GM23338 (cell line): ENCODE measurements around the gene ERC2.

Experiments used
- CREB1 ChIP-seq: fragments of 250-450 bp; sonication (Bioruptor Pico); IDR thresholded peaks from 2 replicates; pipeline ENCODE4 v1.5.0; 2020; ENCODE audit warnings: low read depth, mild to moderate bottlenecking, moderate library complexity
- EZH2 ChIP-seq: fragments of 200-600 bp; sonication (generic); IDR thresholded peaks from one replicate; pipeline ENCODE4 v1.8.0; 2017; ENCODE audit warnings: antibody characterized with exemption, mild to moderate bottlenecking, low read depth; ENCODE audit not compliant: unreplicated experiment
- TF ChIP-seq, protein P1 (sequence below), 2 experiments: fragments of 200-600 bp in 1 of 2; sonication (generic) in 1 of 2; conservative IDR thresholded peaks; 2 replicates each; pipeline versions ENCODE4 v1.5.1 to v1.6.1; 2016 to 2017; ENCODE audit warnings: antibody characterized with exemption in 2 of 2, low read depth in 2 of 2, mild to moderate bottlenecking in 2 of 2, moderate library complexity in 1 of 2
- TF ChIP-seq, protein P2 (sequence below): IDR thresholded peaks from one replicate; pipeline ENCODE4 v1.6.1; 2018; ENCODE audit warnings: antibody characterized with exemption; ENCODE audit not compliant: unreplicated experiment
- TF ChIP-seq, protein P3 (sequence below): fragments of 250-450 bp; sonication (Bioruptor Pico); IDR thresholded peaks from 2 replicates; pipeline ENCODE4 v1.5.0; 2020; ENCODE audit warnings: mild to moderate bottlenecking, moderate library complexity

DNA sequence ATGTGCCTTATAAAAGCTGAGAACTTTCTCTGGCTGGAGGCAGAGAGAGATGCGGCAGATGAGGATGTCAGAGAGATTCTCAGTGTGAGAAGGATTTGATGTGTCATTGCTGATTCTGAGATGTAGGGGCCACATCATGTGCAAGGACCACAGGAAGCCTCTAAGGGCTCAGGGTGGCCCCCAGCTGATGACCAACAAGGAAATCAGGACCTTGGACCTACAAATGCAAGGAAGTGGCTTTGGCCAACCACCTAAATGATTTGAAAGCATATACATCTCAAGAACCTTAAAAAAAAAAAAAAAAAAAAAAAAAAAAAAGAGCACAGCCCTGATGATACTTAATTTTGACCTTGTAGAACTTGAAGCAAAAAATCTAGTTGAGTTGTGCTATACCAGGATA is 282.4 kb downstream of the ERC2 start:
- TF ChIP-seq, protein P1, sequence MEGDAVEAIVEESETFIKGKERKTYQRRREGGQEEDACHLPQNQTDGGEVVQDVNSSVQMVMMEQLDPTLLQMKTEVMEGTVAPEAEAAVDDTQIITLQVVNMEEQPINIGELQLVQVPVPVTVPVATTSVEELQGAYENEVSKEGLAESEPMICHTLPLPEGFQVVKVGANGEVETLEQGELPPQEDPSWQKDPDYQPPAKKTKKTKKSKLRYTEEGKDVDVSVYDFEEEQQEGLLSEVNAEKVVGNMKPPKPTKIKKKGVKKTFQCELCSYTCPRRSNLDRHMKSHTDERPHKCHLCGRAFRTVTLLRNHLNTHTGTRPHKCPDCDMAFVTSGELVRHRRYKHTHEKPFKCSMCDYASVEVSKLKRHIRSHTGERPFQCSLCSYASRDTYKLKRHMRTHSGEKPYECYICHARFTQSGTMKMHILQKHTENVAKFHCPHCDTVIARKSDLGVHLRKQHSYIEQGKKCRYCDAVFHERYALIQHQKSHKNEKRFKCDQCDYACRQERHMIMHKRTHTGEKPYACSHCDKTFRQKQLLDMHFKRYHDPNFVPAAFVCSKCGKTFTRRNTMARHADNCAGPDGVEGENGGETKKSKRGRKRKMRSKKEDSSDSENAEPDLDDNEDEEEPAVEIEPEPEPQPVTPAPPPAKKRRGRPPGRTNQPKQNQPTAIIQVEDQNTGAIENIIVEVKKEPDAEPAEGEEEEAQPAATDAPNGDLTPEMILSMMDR (conservative IDR thresholded peaks at IDR 0.05; ENCODE audit: low read depth in 2 of 2) = no peak
- TF ChIP-seq, protein P2, sequence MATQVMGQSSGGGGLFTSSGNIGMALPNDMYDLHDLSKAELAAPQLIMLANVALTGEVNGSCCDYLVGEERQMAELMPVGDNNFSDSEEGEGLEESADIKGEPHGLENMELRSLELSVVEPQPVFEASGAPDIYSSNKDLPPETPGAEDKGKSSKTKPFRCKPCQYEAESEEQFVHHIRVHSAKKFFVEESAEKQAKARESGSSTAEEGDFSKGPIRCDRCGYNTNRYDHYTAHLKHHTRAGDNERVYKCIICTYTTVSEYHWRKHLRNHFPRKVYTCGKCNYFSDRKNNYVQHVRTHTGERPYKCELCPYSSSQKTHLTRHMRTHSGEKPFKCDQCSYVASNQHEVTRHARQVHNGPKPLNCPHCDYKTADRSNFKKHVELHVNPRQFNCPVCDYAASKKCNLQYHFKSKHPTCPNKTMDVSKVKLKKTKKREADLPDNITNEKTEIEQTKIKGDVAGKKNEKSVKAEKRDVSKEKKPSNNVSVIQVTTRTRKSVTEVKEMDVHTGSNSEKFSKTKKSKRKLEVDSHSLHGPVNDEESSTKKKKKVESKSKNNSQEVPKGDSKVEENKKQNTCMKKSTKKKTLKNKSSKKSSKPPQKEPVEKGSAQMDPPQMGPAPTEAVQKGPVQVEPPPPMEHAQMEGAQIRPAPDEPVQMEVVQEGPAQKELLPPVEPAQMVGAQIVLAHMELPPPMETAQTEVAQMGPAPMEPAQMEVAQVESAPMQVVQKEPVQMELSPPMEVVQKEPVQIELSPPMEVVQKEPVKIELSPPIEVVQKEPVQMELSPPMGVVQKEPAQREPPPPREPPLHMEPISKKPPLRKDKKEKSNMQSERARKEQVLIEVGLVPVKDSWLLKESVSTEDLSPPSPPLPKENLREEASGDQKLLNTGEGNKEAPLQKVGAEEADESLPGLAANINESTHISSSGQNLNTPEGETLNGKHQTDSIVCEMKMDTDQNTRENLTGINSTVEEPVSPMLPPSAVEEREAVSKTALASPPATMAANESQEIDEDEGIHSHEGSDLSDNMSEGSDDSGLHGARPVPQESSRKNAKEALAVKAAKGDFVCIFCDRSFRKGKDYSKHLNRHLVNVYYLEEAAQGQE = no peak
- TF ChIP-seq EZH2 = no peak
- no peak for TF ChIP-seq CREB1
- TF ChIP-seq, protein P3, sequence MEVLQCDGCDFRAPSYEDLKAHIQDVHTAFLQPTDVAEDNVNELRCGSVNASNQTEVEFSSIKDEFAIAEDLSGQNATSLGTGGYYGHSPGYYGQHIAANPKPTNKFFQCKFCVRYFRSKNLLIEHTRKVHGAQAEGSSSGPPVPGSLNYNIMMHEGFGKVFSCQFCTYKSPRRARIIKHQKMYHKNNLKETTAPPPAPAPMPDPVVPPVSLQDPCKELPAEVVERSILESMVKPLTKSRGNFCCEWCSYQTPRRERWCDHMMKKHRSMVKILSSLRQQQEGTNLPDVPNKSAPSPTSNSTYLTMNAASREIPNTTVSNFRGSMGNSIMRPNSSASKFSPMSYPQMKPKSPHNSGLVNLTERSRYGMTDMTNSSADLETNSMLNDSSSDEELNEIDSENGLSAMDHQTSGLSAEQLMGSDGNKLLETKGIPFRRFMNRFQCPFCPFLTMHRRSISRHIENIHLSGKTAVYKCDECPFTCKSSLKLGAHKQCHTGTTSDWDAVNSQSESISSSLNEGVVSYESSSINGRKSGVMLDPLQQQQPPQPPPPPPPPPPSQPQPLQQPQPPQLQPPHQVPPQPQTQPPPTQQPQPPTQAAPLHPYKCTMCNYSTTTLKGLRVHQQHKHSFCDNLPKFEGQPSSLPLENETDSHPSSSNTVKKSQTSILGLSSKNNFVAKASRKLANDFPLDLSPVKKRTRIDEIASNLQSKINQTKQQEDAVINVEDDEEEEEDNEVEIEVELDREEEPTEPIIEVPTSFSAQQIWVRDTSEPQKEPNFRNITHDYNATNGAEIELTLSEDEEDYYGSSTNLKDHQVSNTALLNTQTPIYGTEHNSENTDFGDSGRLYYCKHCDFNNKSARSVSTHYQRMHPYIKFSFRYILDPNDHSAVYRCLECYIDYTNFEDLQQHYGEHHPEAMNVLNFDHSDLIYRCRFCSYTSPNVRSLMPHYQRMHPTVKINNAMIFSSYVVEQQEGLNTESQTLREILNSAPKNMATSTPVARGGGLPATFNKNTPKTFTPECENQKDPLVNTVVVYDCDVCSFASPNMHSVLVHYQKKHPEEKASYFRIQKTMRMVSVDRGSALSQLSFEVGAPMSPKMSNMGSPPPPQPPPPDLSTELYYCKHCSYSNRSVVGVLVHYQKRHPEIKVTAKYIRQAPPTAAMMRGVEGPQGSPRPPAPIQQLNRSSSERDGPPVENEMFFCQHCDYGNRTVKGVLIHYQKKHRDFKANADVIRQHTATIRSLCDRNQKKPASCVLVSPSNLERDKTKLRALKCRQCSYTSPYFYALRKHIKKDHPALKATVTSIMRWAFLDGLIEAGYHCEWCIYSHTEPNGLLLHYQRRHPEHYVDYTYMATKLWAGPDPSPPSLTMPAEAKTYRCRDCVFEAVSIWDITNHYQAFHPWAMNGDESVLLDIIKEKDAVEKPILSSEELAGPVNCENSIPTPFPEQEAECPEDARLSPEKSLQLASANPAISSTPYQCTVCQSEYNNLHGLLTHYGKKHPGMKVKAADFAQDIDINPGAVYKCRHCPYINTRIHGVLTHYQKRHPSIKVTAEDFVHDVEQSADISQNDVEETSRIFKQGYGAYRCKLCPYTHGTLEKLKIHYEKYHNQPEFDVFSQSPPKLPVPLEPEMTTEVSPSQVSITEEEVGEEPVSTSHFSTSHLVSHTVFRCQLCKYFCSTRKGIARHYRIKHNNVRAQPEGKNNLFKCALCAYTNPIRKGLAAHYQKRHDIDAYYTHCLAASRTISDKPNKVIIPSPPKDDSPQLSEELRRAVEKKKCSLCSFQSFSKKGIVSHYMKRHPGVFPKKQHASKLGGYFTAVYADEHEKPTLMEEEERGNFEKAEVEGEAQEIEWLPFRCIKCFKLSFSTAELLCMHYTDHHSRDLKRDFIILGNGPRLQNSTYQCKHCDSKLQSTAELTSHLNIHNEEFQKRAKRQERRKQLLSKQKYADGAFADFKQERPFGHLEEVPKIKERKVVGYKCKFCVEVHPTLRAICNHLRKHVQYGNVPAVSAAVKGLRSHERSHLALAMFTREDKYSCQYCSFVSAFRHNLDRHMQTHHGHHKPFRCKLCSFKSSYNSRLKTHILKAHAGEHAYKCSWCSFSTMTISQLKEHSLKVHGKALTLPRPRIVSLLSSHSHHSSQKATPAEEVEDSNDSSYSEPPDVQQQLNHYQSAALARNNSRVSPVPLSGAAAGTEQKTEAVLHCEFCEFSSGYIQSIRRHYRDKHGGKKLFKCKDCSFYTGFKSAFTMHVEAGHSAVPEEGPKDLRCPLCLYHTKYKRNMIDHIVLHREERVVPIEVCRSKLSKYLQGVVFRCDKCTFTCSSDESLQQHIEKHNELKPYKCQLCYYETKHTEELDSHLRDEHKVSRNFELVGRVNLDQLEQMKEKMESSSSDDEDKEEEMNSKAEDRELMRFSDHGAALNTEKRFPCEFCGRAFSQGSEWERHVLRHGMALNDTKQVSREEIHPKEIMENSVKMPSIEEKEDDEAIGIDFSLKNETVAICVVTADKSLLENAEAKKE (CRISPR knock-in tag) = no peak
